HG02610 (cell line): ENCODE results near the gene SHISAL2A.

ENCODE experiments used
- ATAC-seq: cut with Tn5 transposase; IDR thresholded peaks from one replicate; pipeline ENCODE4 v1.9.1; 2021; ENCODE audit warnings: mild to moderate bottlenecking, moderate library complexity; ENCODE audit not compliant: unreplicated experiment

Gene SHISAL2A

GRCh38 chr1:52632732-52633290 lies at the start of gene SHISAL2A:
Gene SHISAL2A (plus strand): TSS chr1:52633168. CDS start chr1:52633494, 326 bp downstream.
- no peak for ATAC-seq

- ATAC-seq = no peak
Observed at GRCh38 chr1:52585474-52585873, 47.5 kb upstream of the SHISAL2A start.

GRCh38 chr1:52588027-52588426 lies 44.9 kb upstream of the SHISAL2A start:
- no peak for ATAC-seq

- ATAC-seq = no peak
Observed at GRCh38 chr1:52588535-52588934, 44.4 kb upstream of the SHISAL2A start.

GRCh38 chr1:52590266-52590665 lies 42.7 kb upstream of the SHISAL2A start:
- no peak for ATAC-seq

- ATAC-seq = no peak
Observed at GRCh38 chr1:52592637-52593323, 40.2 kb upstream of the SHISAL2A start.

- no peak for ATAC-seq
Observed at GRCh38 chr1:52593495-52593894, 39.5 kb upstream of the SHISAL2A start.

- ATAC-seq = no peak
Observed at GRCh38 chr1:52595061-52595460, 37.9 kb upstream of the SHISAL2A start.

GRCh38 chr1:52597912-52598311 lies 35.1 kb upstream of the SHISAL2A start:
- no peak for ATAC-seq

- no peak for ATAC-seq
Observed at GRCh38 chr1:52598729-52599128, 34.2 kb upstream of the SHISAL2A start.

GRCh38 chr1:52599236-52599635 lies 33.7 kb upstream of the SHISAL2A start:
- ATAC-seq = no peak

- no peak for ATAC-seq
Observed at GRCh38 chr1:52600533-52601179, 32.3 kb upstream of the SHISAL2A start.

- ATAC-seq = no peak
Observed at GRCh38 chr1:52601519-52601918, 31.4 kb upstream of the SHISAL2A start.

GRCh38 chr1:52601991-52602855 lies 30.7 kb upstream of the SHISAL2A start, which contains the start of gene GPX7:
Gene GPX7 (plus strand): TSS chr1:52602371. CDS start chr1:52602410, 39 bp downstream.
- no peak for ATAC-seq

GRCh38 chr1:52602856-52603600 lies 29.9 kb upstream of the SHISAL2A start:
- ATAC-seq = no peak

- no peak for ATAC-seq
Observed at GRCh38 chr1:52603630-52604029, 29.3 kb upstream of the SHISAL2A start.

GRCh38 chr1:52604063-52604770 lies 28.8 kb upstream of the SHISAL2A start:
- no peak for ATAC-seq

GRCh38 chr1:52613636-52614373 lies 19.2 kb upstream of the SHISAL2A start:
- ATAC-seq = no peak

- ATAC-seq = no peak
Observed at GRCh38 chr1:52614671-52615070, 18.3 kb upstream of the SHISAL2A start.
